HuH-7.5 (cell line): ENCODE results near the gene NELFA.

Experiments
- DNase-seq: peaks from one replicate; pipeline ENCODE4 v3.0.0; 2011; ENCODE audit warnings: low spot score

The NELFA gene

GRCh38 chr4:1982124-1983052, 26.4 kb downstream of the NELFA start:
- no peak for DNase-seq

- DNase-seq: no peak
These were observed 27.3 kb downstream of the NELFA start for GRCh38 chr4:1981251-1982058.

GRCh38 chr4:1980561-1981041, 28.2 kb downstream of the NELFA start:
- DNase-seq: no peak

- DNase-seq: no peak
These were observed 29.1 kb downstream of the NELFA start for GRCh38 chr4:1979477-1980196.

GRCh38 chr4:1978741-1979476, 29.9 kb downstream of the NELFA start:
- no peak for DNase-seq

- DNase-seq: no peak
These were observed 30.5 kb downstream of the NELFA start for GRCh38 chr4:1978226-1978625.

GRCh38 chr4:1976416-1977352, 32.1 kb downstream of the NELFA start:
- no peak for DNase-seq

- DNase-seq: no peak
These were observed 32.9 kb downstream of the NELFA start for GRCh38 chr4:1975880-1976279.

- no peak for DNase-seq
These were observed 33.4 kb downstream of the NELFA start for GRCh38 chr4:1975391-1975801.

GRCh38 chr4:1974840-1975239, 33.9 kb downstream of the NELFA start:
- DNase-seq: no peak

- DNase-seq: no peak
These were observed 35.1 kb downstream of the NELFA start for GRCh38 chr4:1973661-1974060.

GRCh38 chr4:1973218-1973617, 35.6 kb downstream of the NELFA start:
- DNase-seq: no peak

GRCh38 chr4:1972414-1972813, 36.4 kb downstream of the NELFA start:
- no peak for DNase-seq

- DNase-seq: no peak
These were observed 37.1 kb downstream of the NELFA start for GRCh38 chr4:1971456-1972200.

- no peak for DNase-seq
These were observed 37.8 kb downstream of the NELFA start for GRCh38 chr4:1970926-1971325.

- DNase-seq: no peak
These were observed 38.6 kb downstream of the NELFA start for GRCh38 chr4:1969928-1970723.

- no peak for DNase-seq
These were observed 40.0 kb downstream of the NELFA start for GRCh38 chr4:1968686-1969295.

GRCh38 chr4:1967512-1968149, 41.1 kb downstream of the NELFA start:
- DNase-seq: no peak
